ENCODE results near the gene SMIM29.
"Not testable (repeated sequence)": the region's sequence is repeated elsewhere in the genome, so short reads cannot be mapped to it uniquely, and the experiment has no call there.

Gene SMIM29

DNA sequence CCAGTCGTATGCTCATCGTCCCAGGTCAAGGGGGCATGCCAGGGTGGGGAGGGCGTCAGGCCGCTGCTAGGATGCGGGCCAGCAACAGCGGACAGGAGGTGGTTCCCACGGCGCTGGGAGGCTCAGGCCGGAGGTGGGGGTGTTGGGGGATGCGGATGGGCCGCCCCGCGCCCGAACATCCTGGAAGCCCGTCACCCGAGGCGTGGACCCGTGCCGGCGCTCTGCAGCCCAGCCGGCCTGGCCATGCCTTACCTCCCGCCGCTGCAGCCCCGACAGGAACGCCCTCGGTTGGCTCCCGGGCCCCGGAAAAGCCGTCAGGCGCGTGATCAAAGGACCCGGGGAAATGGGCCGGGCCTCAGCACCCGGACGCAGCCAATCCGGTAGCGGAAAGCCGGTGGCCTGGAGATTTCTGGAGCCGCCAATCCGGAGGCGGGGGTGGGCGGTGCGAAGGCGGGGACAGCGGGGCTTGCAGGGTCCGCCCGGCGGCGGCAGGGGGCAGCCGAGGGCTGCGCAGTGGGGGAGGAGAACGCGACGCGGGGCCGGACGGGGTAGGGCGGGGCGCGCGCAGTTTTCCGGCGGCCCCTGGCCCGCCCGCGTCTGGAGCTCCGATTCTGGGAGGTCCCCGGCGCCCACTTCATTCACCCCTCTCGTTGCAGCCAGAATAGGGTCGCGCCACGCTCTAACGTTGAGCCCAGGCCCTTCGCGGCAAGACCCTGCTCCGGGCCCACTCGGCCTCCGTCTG is at the start of gene SMIM29:
TSS of gene SMIM29 (minus strand) at position 280 of the 742 bp plus-strand sequence. CDS start 1,215 bp downstream, outside the sequence.
- DNase-seq (ENCODE audit: low read depth in 1 of 2, low spot score in 1 of 2), result peak; percentile 96 to 97

DNA sequence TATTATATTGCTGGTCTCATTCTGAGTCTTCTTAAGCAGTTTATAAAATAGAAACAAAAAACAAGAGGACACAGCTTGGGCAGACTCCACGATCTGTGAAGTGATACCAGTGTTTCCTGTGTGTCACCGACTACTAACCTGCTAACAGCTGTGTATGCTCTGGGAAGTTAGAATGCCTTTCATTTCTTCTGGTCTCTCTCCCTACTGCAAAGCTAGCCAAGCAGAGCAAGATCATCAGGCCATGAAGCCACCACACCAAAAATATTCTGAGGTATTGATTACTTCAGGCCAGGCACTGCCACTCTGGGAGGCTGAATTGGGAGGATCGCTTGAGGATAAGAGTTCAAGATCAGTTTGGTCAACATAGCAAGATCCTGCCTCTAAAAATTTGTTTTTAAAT is 46.9 kb upstream of the SMIM29 start:
- DNase-seq (ENCODE audit: low read depth in 1 of 2, low spot score in 1 of 2), result no peak

DNA sequence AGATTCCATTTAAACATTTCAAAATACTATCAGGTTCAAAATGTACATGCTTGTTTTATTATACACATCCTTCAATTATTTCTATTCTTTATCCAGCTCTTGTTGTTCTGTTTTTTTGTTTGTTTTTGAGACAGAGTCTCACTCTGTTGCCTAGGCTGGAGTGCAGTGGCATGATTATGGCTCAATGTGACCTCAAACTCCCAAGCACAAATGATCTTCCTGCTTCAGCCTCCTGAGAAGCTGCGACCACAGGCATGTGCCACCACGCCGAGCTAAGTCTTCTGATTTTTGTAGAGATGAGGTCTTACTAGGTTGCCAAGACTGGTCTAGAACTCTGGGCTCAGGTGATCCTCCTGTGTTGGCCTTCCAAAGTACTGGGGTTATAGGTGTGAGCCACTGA is 44.1 kb upstream of the SMIM29 start:
- no peak for DNase-seq (ENCODE audit: low read depth in 1 of 2, low spot score in 1 of 2)

DNA sequence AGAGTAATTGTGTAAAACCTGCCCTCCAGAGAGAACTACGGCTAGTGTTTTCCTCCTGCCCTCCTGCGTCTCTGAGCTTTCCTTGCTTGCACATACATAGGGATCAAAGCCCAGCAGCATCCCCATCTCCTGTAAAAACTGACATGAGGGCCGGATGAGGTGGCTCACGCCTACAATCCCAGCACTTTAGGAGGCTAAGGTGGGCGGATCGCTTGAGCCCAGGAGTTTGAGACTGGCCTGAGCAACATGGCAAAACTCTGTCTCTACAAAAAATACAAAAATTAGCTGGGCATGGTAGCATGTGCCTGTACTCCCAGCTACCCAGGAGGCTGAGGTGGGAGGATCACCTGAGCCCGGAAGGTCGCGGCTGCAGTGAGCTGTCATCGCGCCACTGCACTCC is 40.3 kb upstream of the SMIM29 start:
- no peak for DNase-seq (ENCODE audit: low read depth in 1 of 2, low spot score in 1 of 2)

DNA sequence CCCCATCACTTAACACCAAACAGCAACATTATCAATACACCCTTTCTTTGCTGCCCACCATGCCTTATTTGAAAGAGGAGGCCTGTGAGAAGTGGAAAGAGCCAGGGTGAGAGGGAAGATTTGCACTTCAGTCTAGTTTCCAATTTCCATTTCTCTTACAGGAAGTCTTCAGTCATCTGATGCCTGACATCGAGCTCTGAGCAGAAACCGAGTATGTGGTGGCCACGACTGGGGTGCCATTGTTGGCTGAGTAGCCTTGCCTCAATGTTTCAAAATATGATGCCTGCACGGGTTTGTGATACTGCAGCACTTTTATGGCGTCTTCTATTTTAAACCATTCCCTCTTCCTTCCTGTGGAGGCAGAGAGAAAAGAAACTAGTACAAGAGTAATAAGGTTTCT is 39.8 kb upstream of the SMIM29 start:
- no peak for DNase-seq (ENCODE audit: low read depth in 1 of 2, low spot score in 1 of 2)

DNA sequence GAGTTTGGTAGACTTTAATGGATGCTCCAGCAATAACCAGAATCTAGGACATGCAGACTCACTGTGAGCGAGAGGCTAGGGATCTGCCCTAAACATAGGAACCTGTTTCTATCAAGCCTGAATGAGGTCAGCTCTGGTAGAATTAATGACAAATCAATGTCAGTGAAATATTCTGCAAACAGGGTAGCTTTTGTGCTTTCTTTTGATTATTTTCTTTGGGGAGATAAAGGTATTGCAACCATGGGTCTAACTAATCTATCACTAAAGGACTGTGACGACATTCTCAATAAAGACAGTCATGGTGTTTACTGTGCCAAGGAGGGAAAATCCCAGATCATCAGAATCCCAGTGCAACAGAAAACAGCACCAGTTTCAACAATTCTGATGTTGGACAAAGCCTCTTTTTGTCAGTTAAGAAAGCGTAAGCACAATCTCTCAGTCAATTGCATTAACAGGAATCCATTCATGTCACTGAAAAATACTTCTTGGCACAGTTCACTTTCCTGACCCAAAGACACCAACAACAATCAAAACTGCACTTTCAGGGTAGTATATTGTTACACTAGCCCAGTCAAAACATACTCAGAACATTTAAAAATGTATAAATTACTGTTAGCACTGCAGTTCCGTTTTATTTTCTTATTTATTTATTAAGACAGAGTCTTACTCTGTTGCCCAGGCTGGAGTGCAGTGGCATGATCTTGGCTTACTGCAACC is 36.8 kb upstream of the SMIM29 start:
- DNase-seq (ENCODE audit: low read depth in 1 of 2, low spot score in 1 of 2), result no peak

DNA sequence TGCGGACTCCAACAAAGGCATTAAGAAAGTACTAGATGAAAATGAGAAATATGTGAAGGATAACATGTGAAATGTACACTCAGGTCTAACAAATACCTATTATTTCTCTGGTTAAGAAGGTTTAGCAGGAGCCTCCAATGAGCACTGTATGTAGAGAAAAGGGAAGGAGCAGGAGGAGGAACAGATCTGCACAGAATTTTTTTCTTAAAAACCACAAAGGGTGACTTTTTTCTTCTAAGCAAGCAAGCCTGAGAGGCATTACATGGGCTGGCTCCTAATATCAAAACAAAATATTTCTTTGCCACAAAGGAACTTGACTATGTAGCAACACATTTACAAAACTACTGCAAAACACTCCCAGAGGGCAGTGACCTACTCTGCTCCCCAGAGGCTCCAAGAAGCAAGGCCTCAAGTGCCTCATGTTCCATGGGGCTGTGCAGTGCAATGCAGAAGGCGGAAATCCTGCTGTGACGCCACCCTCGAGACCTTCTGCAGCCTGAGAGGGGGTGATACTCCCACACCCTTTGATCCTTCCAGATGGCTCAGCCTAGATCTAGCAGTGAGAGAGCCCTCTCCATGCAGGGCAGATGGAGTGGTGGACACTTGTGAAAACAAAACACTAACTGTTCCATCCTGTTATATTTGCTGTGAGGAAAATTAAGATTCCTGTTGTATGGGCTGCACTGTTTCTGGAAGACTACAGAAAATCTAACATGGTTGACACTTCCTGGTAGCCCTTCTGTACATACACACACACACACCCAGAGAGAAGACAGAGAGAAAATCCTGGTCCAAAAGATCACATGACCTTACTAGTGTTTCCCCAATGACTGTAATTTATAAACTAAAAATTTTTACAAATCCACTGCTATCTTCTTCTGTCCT is 36.0 kb upstream of the SMIM29 start:
- DNase-seq (ENCODE audit: low read depth in 1 of 2, low spot score in 1 of 2), result no peak

DNA sequence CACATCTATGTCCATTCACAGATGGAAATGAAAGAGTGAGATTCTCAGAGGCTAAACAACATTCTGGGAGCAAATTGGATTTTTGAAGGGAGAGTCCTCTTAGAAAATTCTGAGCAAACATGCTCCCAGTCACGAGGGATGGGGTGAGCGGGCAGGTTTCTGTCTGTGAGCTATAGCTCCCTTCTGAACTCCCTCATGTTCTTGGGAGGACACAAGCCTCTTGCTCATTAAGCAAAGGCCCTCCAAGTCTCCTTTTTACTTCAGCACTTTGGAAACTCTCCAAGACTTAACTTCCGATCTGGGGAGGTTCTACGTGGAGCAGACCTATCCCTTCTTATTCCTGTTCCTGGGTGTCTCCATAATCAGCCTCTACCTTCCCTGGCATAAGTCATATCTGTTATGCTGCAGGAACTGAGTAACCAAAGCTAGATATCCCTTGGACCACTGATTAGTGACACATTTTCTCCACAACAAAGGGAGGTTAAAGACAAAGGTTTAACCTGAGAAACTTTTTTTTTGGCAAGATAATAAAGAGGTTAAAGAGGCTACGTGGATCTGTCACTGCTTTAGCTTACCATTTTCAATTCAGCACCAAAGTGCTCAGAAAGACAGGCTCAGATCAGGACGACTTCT is 33.0 kb upstream of the SMIM29 start:
- DNase-seq (ENCODE audit: low read depth in 1 of 2, low spot score in 1 of 2), result no peak

DNA sequence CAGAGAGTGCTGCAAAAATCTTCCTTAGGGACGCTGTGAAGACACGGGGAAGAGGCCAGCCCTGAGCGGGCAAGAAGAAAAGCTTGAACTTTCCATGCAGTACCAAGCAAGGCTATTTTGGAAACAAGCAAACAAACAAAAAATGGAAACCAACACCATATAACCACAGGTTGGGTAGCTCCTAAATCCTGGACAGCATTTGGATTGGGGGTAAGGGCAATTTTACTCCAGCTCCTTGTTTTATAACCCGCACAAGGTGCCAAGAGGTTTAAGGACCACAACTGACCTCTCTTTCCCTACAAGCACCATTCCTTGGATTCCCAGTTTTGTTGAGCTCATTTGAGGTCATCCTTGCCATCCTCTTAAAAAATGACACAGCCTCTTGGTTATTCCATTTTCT is 31.4 kb upstream of the SMIM29 start:
- DNase-seq (ENCODE audit: low read depth in 1 of 2, low spot score in 1 of 2), result no peak

DNA sequence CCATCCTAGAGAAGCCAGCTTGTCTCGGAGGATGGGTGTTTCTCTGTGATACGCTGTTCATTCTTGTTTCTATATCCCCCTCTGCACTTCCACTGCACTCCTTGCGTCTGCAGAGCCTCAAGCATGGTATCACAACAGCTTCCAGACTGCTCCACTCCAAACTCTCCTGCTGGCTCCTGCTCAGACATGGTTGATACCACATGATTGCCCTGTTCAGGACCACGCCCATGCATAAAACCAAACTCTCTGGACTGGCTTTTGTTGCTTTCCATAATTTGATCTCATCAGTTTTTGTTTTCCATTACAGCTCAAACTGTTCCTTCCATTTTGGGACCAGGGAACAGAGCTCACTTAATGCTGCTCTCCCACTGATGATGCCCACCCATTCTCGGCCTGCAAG is 30.0 kb upstream of the SMIM29 start:
- DNase-seq (ENCODE audit: low read depth in 1 of 2, low spot score in 1 of 2), result no peak

DNA sequence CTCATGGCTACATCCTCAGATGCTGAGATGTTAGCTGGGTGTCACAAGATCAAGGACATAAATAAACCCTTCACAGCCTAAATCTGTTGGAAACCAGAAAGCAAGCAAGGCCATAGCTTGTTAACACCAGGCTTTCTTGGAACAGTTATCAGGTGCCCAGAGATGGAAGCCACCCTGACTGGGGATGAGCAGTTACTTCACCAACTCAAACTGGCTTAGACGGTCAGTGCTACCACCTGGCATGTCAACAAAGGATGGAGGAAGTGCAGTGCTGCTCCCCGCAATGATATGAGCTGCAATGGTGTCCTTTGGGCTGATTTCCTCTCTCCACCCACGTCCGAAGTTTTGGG is 28.9 kb upstream of the SMIM29 start:
- DNase-seq (ENCODE audit: low read depth in 1 of 2, low spot score in 1 of 2), result no peak

DNA sequence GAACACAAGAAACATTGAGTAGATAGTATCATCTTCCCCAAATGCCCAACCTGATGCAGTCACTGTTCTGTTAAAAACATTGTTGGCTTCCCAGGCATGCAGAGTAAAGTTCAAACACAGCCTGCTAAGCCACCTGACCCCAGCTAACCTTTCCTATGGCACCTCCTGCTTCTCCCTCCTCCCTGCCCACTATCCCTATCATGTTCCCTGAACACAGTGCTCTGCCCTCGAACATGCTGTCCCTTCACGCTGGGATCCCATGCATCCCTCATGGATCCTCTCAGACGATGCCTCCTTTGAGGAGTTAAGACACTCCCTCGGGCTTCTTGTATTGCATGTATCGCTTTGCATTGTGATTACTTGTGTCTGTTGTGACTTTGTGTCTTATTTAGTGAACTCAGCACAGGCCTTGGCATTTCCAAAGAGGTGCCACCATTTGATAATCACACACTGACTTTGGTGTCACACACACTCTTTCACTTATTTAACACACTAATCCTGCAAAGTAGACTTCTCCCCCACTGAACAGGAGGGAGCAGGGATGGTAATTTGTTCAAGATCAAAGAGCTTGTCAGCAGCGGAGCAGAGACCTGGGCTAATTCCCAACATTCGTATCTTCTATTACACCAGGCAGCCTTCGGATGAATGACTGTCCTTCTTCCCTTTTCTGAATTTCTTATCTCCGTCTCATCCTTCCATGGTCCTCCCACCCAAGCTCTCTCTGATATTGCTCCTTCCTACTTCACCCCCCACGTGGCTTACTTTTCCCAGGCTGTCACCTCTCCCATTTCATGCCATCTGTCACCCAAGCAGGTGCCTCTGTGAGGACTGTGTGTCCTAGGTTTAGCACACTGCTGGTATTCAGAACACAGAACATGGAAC is 28.3 kb upstream of the SMIM29 start:
- DNase-seq (ENCODE audit: low read depth in 1 of 2, low spot score in 1 of 2), result no peak

DNA sequence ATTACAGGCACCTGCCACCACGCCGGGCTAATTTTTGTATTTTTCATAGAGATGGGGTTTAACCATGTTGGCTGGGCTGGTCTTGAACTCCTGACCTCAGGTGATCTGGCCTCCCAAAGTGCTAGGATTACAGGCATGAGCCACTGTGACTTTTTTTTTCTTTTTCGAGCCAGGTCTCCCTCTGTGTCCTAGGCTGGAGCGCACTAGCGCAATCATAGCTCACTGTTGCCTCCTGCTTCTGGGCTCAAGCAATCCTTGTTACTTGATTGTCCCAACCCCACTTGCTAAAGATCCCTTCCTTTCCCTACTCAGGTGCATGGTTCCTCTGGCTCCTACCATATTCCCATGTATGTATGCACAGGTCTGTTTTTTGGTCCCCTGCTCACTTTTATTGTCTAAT is 27.4 kb upstream of the SMIM29 start:
- DNase-seq (ENCODE audit: low read depth in 1 of 2, low spot score in 1 of 2), result no peak

DNA sequence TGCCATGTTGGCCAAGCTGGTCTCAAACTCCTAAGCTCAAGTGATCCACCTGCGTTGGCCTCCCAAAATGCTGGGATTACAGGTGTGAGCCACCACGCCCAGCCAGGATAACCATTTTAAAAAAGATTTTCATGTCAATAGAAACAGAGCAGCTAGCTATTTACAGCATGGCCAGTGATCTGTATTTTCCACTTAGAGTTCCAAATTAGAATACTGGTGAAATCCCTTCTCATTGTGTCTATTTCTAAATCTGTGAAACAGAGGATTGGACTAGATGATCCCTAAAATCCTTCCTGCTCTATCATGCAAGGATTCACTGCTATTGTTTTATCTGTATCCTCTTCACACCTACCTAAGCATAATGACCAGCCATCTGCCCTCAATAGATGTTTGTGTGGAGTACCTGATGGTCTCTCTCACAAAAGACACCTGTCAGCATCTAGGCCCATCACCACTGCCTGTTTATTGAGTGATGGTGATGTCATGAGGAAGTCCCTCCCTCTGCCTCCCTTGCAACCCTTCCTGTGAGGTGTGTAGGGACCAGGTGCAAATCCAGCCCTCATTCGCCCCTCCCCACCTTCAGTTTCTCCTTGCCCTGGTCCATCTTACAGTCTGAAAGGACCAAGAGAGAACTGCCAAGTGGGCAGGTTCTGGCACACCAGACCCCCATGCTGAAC is 26.5 kb upstream of the SMIM29 start:
- no peak for DNase-seq (ENCODE audit: low read depth in 1 of 2, low spot score in 1 of 2)

DNA sequence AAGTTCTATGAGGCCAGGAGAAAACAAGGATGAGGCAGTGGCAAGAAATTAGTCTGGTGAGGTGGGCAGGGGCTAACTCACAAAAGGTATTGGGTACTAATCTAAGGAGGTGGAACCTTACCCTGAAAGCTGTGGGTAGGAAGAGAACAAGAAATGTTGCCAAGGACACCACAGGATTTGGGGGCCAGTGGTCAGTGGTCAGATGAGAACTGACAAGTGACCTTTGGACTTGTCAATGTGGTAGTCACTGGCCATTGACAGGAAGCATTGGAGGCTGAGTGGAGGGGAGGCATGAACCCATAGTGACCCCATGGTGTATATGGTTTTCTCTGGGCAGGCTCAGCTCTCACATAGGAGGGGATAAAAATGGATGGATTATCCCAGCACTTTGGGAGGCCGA is 25.3 kb upstream of the SMIM29 start:
- DNase-seq (ENCODE audit: low read depth in 1 of 2, low spot score in 1 of 2), result no peak

DNA sequence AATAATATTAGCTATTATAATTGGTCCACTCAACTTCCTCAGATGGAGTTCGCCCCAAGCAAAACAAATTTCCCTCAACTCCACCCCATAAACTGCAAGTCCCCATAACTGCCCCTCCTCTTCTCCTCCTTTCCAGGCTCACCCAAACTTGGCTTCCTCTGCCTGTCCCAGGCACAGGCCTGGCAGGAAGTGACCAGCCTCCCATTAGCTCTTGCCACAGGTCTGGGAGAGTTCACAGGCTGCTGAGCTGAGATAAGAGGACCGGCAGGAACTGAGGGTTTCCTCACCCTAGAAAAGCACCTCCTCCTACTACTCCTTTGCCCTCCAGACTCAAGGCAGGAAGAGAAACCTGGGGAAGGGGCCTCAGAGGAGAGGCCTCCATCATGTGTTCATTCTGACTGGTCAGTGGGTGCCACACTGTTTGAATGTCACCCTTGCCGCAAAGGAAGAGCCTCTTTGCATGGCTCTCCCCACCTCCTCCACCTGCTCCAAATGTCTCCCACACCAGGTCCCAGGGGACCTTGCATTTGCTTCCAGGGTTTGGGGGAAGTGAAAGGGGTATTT is 24.5 kb upstream of the SMIM29 start:
- DNase-seq (ENCODE audit: low read depth in 1 of 2, low spot score in 1 of 2), result no peak

DNA sequence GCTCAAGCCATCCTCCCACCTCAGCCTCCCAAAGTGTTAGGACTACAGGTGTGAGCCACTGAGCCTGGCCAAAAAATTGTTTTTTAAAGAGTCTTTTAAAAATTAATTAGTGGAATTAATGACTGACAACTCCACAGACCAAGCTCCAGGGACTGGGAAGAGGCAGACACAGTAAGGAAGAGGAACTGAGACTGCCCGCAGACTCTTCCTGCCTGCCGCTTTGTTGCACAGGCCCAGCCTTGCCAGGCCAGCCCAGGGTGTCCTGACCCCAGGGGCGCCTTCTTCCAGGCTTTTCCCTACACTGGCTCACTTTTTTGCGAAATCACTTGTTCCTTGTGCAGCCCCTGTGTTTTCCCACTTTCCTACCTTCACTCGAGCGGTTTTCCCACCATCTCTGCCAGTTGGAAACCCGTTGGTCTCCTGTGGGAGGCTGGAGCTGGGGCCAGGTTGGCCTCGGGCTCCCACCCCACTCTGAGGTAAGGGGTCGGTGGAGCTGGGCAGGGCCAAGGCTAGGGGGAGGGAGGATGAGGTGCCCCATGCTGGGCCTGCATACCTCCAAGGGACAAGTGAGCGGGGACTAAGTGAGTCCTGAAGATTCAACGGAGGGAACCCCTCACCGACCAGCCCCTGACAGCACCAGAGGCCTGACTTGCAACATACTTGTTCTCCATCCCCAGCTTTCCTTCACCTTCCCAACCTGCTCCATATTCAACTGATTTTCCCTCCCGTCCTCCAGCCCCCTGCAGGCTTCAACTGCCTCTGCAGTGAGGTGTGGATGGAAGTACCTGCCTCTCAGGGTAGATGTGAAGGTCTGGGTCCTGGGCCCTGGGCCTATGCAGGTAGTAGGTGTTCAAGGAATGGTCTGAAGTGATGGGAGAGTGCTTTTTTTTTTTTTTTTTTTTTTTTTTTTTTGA is 23.5 kb upstream of the SMIM29 start:
- no peak for DNase-seq (ENCODE audit: low read depth in 1 of 2, low spot score in 1 of 2)

DNA sequence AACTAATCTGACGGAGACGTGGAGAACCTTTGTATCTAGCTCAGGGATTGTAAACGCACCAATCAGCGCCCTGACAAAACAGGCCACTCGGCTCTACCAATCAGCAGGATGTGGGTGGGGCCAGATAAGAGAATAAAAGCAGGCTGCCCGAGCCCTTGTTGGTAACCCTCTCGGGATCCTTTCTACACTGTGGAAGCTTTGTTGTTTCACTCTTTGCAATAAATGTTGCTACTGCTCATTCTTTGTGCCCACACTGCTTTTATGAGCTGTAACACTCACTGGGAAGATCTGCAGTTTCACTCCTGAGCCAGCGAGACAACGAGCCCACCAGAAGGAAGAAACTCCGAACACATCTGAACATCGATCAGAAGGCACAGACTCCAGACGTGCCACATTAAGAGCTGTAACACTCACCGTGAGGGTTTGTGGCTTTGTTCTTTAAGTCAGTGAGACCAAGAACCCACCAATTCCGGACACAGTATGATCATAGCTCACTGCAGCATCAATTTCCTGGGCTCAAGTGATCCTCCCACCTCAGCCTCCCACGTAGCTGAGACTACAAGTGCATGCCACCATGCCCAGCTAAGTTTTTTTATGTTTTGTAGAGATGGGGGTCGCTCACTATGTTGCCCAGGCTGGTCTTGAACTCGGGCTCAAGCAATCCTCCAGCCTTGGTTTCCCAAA is 21.0 kb upstream of the SMIM29 start:
- not testable (repeated sequence) for DNase-seq (ENCODE audit: low read depth in 1 of 2, low spot score in 1 of 2)
